Choroid plexus epithelial cell (primary cell): Measurements from ENCODE around the gene GALNT17.

Source experiments
- DNase-seq: peaks from one replicate; pipeline ENCODE4 v3.0.0-alpha.2; 2010; ENCODE audit warnings: low read depth
- H3K4me3 ChIP-seq: 2 replicates; pipeline ENCODE4 v1.5.1; 2011; ENCODE audit warnings: low read depth, mild to moderate bottlenecking, control low read depth, low read length, moderate library complexity
- TF ChIP-seq, protein P1 (sequence below): conservative IDR thresholded peaks from 2 replicates; pipeline ENCODE4 v1.5.1; 2011; ENCODE audit warnings: low read depth, mild to moderate bottlenecking, control low read depth, inconsistent platforms, low read length, moderate library complexity

The GALNT17 gene

DNA sequence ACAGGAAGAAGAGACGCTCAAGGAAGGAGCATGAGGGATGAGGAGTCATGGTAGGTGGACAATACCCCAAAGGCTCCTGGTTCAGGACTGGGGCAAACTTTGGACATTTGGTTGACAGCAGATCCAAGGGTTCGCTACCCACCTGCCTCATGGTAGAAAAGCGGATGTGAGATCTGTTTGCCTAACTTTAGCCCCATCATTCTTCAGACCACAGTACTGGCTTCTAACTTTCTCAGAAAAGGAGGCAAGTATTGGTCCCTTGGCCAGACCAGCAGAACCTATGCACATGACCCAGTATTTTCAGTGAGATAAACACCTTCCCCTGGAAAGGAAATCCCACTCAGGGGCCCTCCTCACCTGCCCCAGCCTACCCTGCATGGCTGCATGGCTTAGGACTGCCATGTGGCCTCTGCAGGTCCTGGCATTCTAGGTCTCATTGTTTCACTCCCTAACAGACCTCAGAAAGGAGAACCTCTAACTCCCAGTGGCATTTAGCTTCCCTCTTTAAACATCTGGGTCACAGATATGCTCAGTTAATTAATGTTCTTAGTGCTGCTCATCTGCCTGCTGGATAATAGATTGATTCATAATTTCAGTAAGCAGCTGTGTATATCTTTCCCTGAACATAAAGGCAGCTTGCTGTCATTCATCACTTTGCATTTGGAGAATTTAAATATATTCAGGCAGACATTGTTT, 574.1 kb downstream of the GALNT17 start:
- H3K4me3 ChIP-seq: no peak overlapping the region
- TF ChIP-seq, protein P1, sequence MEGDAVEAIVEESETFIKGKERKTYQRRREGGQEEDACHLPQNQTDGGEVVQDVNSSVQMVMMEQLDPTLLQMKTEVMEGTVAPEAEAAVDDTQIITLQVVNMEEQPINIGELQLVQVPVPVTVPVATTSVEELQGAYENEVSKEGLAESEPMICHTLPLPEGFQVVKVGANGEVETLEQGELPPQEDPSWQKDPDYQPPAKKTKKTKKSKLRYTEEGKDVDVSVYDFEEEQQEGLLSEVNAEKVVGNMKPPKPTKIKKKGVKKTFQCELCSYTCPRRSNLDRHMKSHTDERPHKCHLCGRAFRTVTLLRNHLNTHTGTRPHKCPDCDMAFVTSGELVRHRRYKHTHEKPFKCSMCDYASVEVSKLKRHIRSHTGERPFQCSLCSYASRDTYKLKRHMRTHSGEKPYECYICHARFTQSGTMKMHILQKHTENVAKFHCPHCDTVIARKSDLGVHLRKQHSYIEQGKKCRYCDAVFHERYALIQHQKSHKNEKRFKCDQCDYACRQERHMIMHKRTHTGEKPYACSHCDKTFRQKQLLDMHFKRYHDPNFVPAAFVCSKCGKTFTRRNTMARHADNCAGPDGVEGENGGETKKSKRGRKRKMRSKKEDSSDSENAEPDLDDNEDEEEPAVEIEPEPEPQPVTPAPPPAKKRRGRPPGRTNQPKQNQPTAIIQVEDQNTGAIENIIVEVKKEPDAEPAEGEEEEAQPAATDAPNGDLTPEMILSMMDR: no peak
- no peak for DNase-seq

DNA sequence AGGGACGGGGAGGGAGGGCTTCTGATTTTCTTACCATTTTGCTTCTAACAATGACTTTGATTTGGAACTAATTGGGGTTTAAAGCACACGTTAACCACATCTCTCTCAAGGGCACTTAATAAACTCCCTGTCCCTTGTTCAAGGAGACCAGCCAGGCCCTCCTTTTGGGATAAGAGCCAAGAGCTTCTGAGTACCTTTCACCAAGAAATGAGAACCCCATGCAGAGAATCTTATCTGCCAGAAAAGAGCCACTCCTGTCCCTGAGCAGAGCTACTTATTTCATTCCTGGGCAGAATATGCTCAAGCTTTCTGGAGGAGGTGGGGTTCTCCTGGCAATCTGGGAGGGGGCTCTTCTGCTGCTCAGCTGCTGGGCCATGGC, 574.6 kb downstream of the GALNT17 start:
- TF ChIP-seq, protein P1: no peak
- DNase-seq: no peak
- H3K4me3 ChIP-seq: no peak overlapping the region

DNA sequence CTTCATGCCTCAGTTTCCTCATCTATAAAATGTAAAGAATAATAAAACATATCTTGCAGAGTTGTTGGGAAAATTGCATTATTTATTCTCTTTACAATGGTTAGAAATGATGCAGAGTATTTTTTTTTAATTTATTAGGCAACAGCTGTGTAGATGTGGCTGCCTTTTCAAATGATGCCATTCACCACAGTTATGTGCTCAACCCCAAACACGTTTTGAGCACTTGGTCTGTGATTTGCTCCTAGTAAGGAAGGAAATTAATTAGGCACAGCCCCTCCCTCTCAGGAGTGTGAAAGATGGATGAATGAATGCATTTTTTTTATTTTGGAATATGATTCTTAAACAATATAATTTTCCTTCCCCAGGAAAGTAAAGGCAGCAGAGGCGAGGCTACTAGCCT, 575.1 kb downstream of the GALNT17 start:
- no peak overlapping the region for H3K4me3 ChIP-seq
- TF ChIP-seq, protein P1: no peak
- no peak for DNase-seq

DNA sequence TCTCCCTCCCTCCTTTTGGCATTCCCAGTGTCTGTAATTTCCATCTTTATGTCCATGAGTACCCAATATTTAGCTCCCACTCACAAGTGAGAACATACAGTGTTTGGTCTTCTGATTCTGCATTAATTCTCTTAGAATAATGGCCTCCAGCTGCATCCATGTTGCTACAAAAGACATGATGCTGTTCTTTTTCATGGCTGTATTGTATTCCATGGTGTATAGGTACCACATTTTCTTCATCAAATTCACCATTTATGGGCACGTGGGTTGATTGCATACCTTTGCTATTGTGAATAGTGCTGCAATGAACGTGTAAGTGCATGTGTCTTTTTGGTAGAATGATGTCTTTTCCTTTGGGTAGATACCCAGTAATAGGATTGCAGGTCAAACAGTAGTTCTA, 576.8 kb downstream of the GALNT17 start:
- DNase-seq: no peak
- H3K4me3 ChIP-seq: no peak overlapping the region
- TF ChIP-seq, protein P1: no peak

DNA sequence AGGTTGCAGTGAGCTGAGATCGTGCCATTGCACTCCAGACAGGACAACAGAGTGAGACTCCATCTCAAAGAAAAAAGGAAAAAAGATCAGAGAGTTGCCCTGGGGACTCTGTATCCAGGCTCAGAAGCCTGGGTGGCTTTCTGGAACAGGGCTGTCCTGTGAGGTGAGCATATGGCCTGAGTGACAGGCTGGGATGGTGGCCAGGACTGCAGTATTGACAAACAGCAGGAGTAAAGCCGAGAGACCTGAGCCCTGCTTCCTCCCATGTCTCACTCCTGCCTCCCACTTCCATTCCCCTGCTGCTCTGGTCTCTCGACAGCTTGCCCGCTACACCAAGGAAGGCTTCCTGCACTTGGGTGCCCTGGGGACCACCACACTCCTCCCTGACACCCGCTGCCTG, 578.5 kb downstream of the GALNT17 start:
- no peak overlapping the region for H3K4me3 ChIP-seq
- TF ChIP-seq, protein P1: no peak
- no peak for DNase-seq

DNA sequence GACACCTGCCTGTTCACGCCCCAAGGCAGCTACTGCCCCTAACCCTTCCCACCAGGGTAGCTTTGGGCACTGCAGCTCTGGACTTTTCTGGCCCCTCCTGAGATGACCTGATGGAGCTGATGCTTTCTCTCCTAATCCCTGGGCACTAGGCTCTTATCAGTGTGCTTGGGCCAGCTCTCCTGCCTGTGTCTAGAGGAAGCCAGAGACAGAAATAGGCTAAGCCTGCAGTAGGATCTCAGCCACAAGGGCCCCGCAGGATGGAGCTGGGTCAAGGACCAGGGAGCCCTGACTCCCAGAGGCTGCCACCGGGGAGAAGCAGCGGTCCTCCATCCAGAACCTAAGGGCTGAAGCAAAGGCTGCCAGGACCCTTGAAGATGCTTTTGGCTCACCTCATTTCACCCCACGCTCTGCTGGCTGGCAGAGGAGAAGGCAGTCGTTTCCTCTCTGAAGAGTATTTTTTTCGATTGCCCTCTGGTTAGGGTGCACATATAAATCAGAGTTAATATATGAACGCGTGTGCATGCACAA, 580.8 kb downstream of the GALNT17 start:
- no peak for DNase-seq
- TF ChIP-seq, protein P1: no peak
- no peak overlapping the region for H3K4me3 ChIP-seq

DNA sequence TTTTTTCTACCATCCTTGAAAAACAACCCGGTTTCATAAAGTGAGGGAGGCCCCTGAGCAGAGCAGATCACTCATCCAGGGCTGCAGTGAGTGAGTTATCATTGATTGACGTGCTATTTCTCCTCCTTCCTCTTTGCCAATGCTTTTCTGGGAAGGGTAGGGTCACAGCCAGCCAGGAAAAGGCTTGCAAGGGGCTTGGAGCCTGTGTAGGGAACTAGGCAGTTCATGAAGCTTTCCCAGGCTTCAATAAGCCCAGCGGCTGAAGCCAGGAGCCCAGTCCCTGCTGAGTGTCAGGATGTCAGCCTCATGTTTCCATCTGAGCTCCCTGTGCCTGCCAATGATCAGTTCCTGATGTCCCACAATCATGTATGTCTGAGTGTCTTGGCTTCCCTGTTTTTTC, 584.7 kb downstream of the GALNT17 start:
- TF ChIP-seq, protein P1: no peak
- no peak overlapping the region for H3K4me3 ChIP-seq
- no peak for DNase-seq
